T-helper 1 cell treated with Interleukin-12 subunit alpha and Interleukin-12 subunit beta and Interleukin-4 antibody, amounts not matched to agents 30 μg/mL and 1 μg/mL, for 36 hours (primary cell): ENCODE data around the gene COX14.

ENCODE experiments used
- H3K27ac Mint-ChIP-seq: one replicate; pipeline ENCODE4 v1.8.0; 2021; ENCODE audit warnings: mild to moderate bottlenecking, mixed read lengths
- H3K27me3 Mint-ChIP-seq: one replicate; pipeline ENCODE4 v1.8.0; 2021; ENCODE audit warnings: low read depth, mixed read lengths
- H3K36me3 Mint-ChIP-seq: one replicate; pipeline ENCODE4 v1.8.0; 2021; ENCODE audit warnings: low read depth, mixed read lengths
- H3K4me1 Mint-ChIP-seq: one replicate; pipeline ENCODE4 v1.8.0; 2021; ENCODE audit warnings: low read depth, mixed read lengths
- H3K4me3 Mint-ChIP-seq: one replicate; pipeline ENCODE4 v1.8.0; 2021; ENCODE audit warnings: mild to moderate bottlenecking, moderate library complexity, mixed read lengths
- H3K9me3 Mint-ChIP-seq: one replicate; pipeline ENCODE4 v1.8.0; 2021; ENCODE audit warnings: mixed read lengths

Gene COX14

DNA sequence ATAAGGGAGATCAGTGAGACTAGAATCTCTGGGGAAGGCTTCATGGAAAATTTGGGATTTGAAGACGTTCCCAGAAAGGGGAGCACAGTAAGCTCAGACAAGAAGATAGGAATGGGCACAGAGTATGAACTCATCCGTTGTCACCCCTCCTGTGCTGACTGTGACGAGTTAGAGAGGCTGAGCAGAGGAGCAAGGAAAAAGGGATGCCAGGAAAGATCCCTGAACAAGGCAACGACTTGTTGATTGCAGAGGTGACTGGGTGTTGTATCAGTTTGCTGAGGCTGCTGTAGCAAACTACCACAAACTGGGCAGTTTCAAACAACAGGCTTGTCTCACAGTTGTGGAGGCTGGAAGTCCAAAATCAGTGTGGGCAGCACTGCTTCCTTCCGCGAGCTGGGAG is 14.1 kb upstream of the COX14 start:
- Mint-ChIP-seq H3K27me3 (no peaks in the 10 kb centered on the region), H3K4me1 (no peaks in the 10 kb centered on the region), H3K27ac (no peak overlapping the region), H3K4me3 (no peak overlapping the region), H3K9me3 (no peaks in the 10 kb centered on the region), H3K36me3 (peaks cover 45% of the 10 kb centered on the region)

DNA sequence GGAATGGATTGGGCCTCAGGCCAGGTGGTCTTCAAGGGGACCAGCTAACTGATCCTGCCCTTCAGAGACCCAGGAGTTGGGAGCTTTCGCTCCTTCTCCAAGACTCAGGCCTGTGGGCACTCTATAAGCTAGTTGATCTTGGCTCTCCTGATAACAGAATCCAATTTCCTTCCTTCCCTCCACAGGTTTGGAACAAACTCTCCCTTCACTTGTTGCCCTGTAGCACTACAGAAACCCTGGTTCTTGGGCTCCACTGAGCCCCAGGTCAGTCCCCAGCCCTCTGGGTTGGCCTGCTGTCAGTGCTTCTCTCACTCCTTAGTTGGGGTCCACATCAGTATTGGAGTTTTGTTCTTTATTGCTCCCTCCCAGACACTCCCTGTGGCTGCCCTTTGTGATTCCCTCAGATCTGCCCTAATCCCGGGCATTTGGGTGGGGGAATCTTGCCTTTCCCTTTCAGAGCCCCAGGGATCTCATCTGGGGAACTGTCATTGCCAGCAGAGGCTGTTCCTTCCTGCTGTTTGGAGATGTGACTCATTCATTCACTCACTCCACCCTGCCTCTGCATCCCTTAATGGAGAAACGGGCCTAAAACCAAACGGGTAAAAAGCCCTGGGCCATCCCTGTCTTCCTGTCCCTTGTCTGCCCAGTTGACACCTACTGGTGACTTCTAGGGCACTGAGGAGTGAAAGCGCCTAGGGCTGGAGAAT is 12.6 kb upstream of the COX14 start:
- Mint-ChIP-seq H3K4me3 (no peak overlapping the region), H3K27me3 (no peaks in the 10 kb centered on the region), H3K9me3 (no peaks in the 10 kb centered on the region), H3K36me3 (peaks cover 43% of the 10 kb centered on the region), H3K27ac (no peak overlapping the region), H3K4me1 (no peaks in the 10 kb centered on the region)

DNA sequence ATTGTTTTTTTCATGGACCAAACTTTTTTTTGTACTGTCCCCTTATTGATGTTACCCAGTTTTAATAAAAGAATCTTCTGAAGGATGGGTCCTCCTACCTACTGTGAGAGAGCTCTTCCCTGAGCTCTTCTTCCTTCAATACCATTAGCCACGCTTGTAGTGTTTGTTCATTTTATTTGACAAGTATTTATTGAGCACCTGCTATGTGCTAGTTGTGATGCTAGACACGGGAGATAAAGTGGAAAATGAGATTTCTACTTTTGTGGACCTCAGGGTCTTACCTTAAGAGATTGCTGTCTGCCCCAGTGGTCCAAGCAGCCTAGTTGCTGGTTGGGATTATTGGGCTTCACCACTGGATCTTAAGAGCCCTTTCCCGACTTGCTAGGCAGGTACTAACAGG is 11.5 kb upstream of the COX14 start:
- Mint-ChIP-seq H3K4me1 (no peaks in the 10 kb centered on the region), H3K36me3 (peaks cover 39% of the 10 kb centered on the region), H3K27me3 (no peaks in the 10 kb centered on the region), H3K4me3 (no peak overlapping the region), H3K9me3 (no peaks in the 10 kb centered on the region), H3K27ac (no peak overlapping the region)

DNA sequence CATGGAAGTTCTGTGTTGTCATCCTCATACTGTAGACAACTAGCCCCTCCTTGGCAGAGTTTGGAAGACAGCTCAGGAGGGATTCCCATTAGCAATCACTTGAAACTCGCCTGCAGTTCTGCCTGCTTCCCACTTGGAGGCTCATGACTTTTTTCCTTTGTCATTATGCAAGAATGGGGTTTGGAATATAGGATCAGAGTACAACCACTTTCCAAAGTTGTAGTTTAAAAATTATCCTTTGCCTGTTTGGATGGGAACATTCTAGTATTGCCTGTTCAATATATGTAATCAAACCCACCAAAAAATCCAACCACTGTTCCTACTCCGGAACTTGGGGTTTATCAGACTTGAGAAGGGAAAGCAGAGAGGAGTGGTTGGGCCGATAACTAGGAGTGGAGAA is 10.4 kb upstream of the COX14 start:
- Mint-ChIP-seq H3K27me3 (no peaks in the 10 kb centered on the region), H3K9me3 (no peaks in the 10 kb centered on the region), H3K4me3 (no peak overlapping the region), H3K4me1 (no peaks in the 10 kb centered on the region), H3K27ac (no peak overlapping the region), H3K36me3 (peaks cover 28% of the 10 kb centered on the region)

GRCh38 chr12:50102131-50102531 is 9.9 kb upstream of the COX14 start:
- H3K27ac Mint-ChIP-seq = no peak overlapping the region
- H3K9me3 Mint-ChIP-seq = no peaks in the 10 kb centered on the region
- no peaks in the 10 kb centered on the region for H3K4me1 Mint-ChIP-seq
- H3K4me3 Mint-ChIP-seq = no peak overlapping the region
- H3K36me3 Mint-ChIP-seq = peaks cover 24% of the 10 kb centered on the region
- H3K27me3 Mint-ChIP-seq = no peaks in the 10 kb centered on the region

DNA sequence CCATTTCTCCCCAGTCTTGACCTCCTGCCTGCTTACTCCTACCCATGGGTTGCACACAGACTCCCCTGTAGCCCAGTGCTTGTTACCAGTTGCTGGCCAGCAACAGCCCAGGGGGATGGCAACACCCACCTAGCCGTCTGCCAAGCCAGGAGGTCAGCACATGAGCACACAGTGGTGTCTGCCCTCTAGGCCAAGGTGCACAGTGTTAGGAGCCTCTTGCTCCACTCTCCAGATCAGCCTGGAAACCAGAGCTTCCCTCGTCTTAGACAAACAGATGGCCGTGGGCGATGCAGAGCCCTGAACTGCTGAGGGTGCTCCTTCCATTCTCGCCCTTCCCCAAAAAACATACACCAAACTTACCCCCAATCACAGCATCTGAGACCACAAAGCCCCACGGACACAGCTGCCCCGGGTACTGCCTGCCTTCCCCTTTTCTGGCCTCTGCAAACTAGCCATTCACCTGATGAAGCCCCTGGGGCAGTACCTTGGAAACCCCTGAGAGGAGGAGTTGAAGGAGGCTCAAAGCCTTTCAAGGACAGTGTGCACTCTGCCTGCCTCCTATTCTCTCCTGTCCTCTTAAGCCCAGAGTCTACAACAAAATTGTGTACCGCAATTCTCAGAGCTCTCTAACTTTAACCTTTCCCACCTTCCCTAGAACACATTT is 9.3 kb upstream of the COX14 start:
- no peaks in the 10 kb centered on the region for H3K9me3 Mint-ChIP-seq
- no peaks in the 10 kb centered on the region for H3K4me1 Mint-ChIP-seq
- no peak overlapping the region for H3K4me3 Mint-ChIP-seq
- H3K27me3 Mint-ChIP-seq = no peaks in the 10 kb centered on the region
- peaks cover 22% of the 10 kb centered on the region for H3K36me3 Mint-ChIP-seq
- no peak overlapping the region for H3K27ac Mint-ChIP-seq

GRCh38 chr12:50103351-50103750 is 8.7 kb upstream of the COX14 start:
- Mint-ChIP-seq H3K4me1 (no peaks in the 10 kb centered on the region), H3K36me3 (peaks cover 19% of the 10 kb centered on the region), H3K27ac (no peak overlapping the region), H3K4me3 (no peak overlapping the region), H3K27me3 (no peaks in the 10 kb centered on the region), H3K9me3 (no peaks in the 10 kb centered on the region)

GRCh38 chr12:50103767-50104321 is 8.2 kb upstream of the COX14 start, which contains the start of gene GPD1:
Gene GPD1 (plus strand): TSS chr12:50104008. CDS start chr12:50104051, 43 bp downstream.
- peaks cover 18% of the 10 kb centered on the region for H3K36me3 Mint-ChIP-seq
- H3K27ac Mint-ChIP-seq = no peak within 1 kb of the TSS
- no peak within 1 kb of the TSS for H3K4me3 Mint-ChIP-seq
- H3K4me1 Mint-ChIP-seq = no peaks in the 10 kb centered on the region
- H3K27me3 Mint-ChIP-seq = no peaks in the 10 kb centered on the region
- no peaks in the 10 kb centered on the region for H3K9me3 Mint-ChIP-seq

GRCh38 chr12:50104417-50105366 is 7.3 kb upstream of the COX14 start:
- Mint-ChIP-seq H3K9me3 (no peaks in the 10 kb centered on the region), H3K4me3 (no peak overlapping the region), H3K27ac (no peak overlapping the region), H3K27me3 (no peaks in the 10 kb centered on the region), H3K36me3 (peaks cover 11% of the 10 kb centered on the region), H3K4me1 (no peaks in the 10 kb centered on the region)

DNA sequence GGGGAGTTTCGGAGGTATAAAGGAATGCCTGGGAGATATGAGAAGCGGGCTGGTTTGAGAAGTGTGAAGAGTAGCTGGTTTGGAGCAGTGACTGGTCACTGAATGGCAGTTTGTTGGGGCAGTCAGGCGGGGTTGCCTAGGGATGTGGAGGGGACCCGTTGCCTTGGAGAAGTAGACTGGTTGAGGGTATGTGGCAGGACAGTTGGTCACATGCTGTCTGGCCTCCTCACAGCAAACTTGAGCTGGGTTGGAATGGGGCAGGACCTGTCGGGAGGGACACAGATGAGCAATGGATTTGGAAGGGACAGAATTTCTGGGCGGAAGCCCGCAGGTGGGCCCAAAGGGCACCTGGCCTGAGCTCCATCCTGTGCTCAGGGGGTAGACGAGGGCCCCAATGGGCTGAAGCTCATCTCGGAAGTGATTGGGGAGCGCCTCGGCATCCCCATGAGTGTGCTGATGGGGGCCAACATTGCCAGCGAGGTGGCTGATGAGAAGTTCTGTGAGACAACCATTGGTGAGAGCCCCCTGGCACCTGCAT is 6.1 kb upstream of the COX14 start:
- Mint-ChIP-seq H3K9me3 (no peaks in the 10 kb centered on the region), H3K36me3 (peaks cover 6% of the 10 kb centered on the region), H3K27me3 (no peaks in the 10 kb centered on the region), H3K4me3 (no peak overlapping the region), H3K4me1 (peaks cover 5% of the 10 kb centered on the region), H3K27ac (no peak overlapping the region)

DNA sequence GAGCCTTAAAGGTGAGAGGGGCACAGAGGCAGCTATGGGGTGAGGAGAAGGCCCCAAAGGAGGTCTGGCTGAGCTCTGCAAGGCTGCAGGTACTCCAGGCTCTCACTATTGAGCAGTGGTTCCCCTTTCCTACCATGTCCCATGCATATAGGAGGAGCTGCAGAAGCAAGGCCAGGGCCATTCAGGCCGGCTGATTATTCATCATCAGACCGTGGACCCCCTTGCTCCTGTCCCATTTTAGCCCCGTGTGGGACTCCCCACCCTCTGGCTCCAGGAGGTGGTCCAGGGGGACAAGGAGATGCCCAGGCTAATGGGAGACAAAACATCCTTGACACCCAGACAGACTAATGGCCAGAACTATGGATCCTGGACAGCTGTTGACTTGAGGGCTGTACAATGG is 5.1 kb upstream of the COX14 start:
- Mint-ChIP-seq H3K9me3 (no peaks in the 10 kb centered on the region), H3K27me3 (no peaks in the 10 kb centered on the region), H3K4me3 (no peak overlapping the region), H3K27ac (no peak overlapping the region), H3K4me1 (peaks cover 9% of the 10 kb centered on the region), H3K36me3 (no peaks in the 10 kb centered on the region)

- H3K27me3 Mint-ChIP-seq = no peaks in the 10 kb centered on the region
- peaks cover 10% of the 10 kb centered on the region for H3K4me1 Mint-ChIP-seq
- no peaks in the 10 kb centered on the region for H3K9me3 Mint-ChIP-seq
- peaks cover 2% of the 10 kb centered on the region for H3K36me3 Mint-ChIP-seq
- no peak overlapping the region for H3K4me3 Mint-ChIP-seq
- H3K27ac Mint-ChIP-seq = no peak overlapping the region
These were observed 4.4 kb upstream of the COX14 start for GRCh38 chr12:50107416-50108268.

DNA sequence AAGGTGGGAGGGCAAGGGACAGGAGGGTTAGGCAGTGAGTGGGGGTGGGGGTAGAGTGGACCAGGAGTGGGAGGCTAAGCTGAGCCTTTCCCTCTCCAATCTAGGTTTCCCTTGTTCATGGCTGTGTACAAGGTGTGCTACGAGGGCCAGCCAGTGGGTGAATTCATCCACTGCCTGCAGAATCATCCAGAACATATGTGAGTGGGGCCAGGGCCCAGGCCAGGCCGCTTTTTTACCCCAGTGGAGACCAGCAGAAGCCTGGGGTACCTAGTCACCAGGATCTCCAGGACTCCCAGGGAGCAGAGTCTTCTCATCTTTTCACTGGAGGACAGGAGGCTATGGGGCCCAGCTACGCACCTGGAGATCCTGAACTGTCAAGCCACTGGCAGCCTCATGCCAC is 2.7 kb upstream of the COX14 start:
- no peaks in the 10 kb centered on the region for H3K9me3 Mint-ChIP-seq
- no peak overlapping the region for H3K27ac Mint-ChIP-seq
- no peak overlapping the region for H3K4me3 Mint-ChIP-seq
- peaks cover 17% of the 10 kb centered on the region for H3K4me1 Mint-ChIP-seq
- no peaks in the 10 kb centered on the region for H3K27me3 Mint-ChIP-seq
- H3K36me3 Mint-ChIP-seq = peaks cover 5% of the 10 kb centered on the region
